ENCODE measurements around the gene NDUFS6. TPM values are rescaled to one million over a fixed set of nuclear protein-coding genes. Genes with fewer than 3 reads are reported as not detected.

NDUFS6 gene
- total and polyA plus RNA-seq, 10 donors, result 18.2 to 74.2 (median 29.2) TPM

- Histone ChIP-seq H3K27me3 (replicated peaks in 1 of 7) (no peaks in the 10 kb centered on the region), H3K9me3 (no peaks in the 10 kb centered on the region), H3K4me3 (no peak overlapping the region), H3K27ac (no peak overlapping the region), H3K4me1 (no peaks in the 10 kb centered on the region), H3K36me3 (peaks cover 0 to 86% (median 52%) of the 10 kb centered on the region in 6 donors)
- intact Hi-C loops (cut with DNase I; ENCODE audit: low total_unique reads), result no loop called here
- 81 to 97% (median 96%) methylated on average over 12 of the region's 12 CpGs for WGBS, 5 donors
- no peak for TF ChIP-seq POLR2A (IDR thresholded peaks at IDR 0.05)
- peak in 1 of 3 donors; percentile 19 for TF ChIP-seq POLR2AphosphoS5 (IDR thresholded peaks at IDR 0.05)
- TF ChIP-seq CTCF (IDR thresholded peaks at IDR 0.05 in 8 of 11, conservative IDR thresholded peaks at IDR 0.05 in 3 of 11), result no peak
- DNase-seq, result peak; percentile 49
Observed at GRCh38 chr5:1823381-1824034, 22.3 kb downstream of the NDUFS6 start.

DNA sequence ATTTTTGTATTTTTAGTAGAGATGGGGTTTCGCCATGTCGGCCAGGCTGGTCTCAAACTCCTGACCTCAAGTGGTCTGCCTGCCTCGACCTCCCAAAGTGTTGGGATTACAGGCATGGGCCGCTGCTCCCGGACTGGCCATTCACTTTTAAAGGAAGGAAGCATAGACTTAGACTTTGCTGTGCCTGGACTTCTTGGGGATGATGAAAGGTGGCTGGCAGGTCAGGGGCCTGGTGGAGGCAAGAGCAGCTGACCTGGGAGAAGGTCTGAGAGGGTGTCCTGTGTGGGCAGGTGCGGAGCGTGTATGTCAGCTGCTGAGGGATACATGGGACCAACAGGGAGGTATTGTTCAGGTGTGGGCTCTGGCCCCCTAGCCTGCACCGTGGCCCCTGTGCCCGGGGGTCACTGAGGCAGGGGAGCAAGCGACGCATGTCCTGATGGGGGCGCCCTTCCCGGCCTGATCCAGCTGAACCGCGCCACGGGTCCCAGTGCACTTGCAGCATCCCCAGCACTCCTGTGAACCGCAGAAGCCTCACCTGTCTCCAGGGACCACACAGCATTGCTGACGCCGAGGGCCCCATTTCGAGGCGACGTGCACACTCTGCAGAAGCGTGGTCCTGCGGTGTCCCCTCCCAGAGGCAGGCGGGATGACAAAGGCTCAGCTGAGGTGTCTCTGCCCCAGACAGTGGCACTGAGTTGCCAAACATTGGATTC, 23.1 kb downstream of the NDUFS6 start:
- H3K4me1 ChIP-seq, result no peaks in the 10 kb centered on the region
- H3K27me3 ChIP-seq (replicated peaks in 1 of 7), result no peaks in the 10 kb centered on the region
- intact Hi-C loops (cut with DNase I; ENCODE audit: low total_unique reads), result no loop called here
- no peak overlapping the region for H3K4me3 ChIP-seq
- H3K36me3 ChIP-seq, result peaks cover 0 to 79% (median 44%) of the 10 kb centered on the region in 6 donors
- no peaks in the 10 kb centered on the region for H3K9me3 ChIP-seq
- TF ChIP-seq POLR2A (IDR thresholded peaks at IDR 0.05) (no peak), CTCF (IDR thresholded peaks at IDR 0.05 in 8 of 11, conservative IDR thresholded peaks at IDR 0.05 in 3 of 11) (no peak), POLR2AphosphoS5 (IDR thresholded peaks at IDR 0.05) (peak in 1 of 3 donors; percentile 24)
- peak; percentile 45 for DNase-seq
- WGBS, 5 donors, result 93 to 98% (median 94%) methylated on average over 22 to 25 of the region's 25 CpGs
- H3K27ac ChIP-seq, result no peak overlapping the region

DNA sequence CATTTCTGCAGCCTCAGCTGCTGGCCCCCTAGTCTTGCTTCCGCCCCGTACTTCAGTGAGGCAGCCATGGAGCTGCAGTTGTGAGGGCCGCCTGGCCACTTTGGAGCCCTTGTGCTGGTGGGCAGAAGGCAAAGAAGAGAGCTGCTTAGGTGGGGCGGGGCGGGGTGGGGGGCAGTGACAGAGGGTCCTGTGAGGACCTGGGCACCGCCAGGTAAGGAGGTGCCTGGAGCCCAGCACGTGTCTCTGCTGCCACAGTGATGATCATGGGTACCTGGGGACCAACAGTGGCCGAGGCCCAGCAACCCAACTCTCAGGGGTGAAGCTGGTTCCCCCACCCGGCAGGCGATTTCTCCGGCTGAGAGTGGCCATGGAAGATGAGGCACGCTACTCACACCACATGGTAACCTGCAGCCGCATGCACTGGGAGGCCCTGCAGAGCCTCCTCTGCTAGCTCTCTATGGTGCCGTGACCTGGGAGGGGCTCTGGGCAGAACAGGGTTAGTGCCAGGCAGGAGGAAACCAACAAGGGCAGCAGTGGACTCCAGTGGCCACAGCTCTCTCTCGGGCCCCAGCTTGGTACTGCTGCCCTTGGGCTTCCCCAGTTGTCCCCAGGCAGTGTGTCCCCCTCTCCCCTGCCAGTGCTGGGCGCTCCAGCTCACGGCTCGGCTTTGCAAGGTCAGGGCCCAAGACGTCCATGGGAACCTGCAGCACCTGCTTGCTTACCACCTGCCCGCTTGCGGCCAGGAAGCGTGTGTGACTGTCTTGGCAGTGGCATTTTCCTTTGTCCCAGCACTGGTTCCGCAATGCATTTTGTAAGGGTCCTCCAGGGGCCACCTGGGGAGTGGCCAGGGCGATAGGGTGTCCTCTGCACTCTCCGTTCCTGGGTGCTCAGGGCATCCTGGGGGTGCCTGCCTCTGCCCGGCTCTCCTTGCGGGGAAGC, 24.0 kb downstream of the NDUFS6 start:
- no peak overlapping the region for H3K27ac ChIP-seq
- H3K27me3 ChIP-seq (replicated peaks in 1 of 7), result no peaks in the 10 kb centered on the region
- intact Hi-C loops (cut with DNase I; ENCODE audit: low total_unique reads), result no loop called here
- H3K9me3 ChIP-seq, result no peaks in the 10 kb centered on the region
- H3K4me1 ChIP-seq, result no peaks in the 10 kb centered on the region
- DNase-seq, result peak; percentile 71
- H3K4me3 ChIP-seq, result no peak overlapping the region
- WGBS, 5 donors, result 95 to 97% (median 96%) methylated on average over 21 to 27 of the region's 27 CpGs
- peak in 1 of 3 donors; percentile 7 for TF ChIP-seq POLR2AphosphoS5 (IDR thresholded peaks at IDR 0.05)
- no peak for TF ChIP-seq POLR2A (IDR thresholded peaks at IDR 0.05)
- peaks cover 0 to 72% (median 36%) of the 10 kb centered on the region in 6 donors for H3K36me3 ChIP-seq

- 87 to 92% (median 89%) methylated on average over 21 to 26 of the region's 26 CpGs for WGBS, 5 donors
- no peak overlapping the region for H3K27ac ChIP-seq
- H3K36me3 ChIP-seq, result peaks cover 0 to 61% (median 24%) of the 10 kb centered on the region in 6 donors
- peaks cover 0 to under 1% (median 0%) of the 10 kb centered on the region in 7 donors for H3K27me3 ChIP-seq (replicated peaks in 1 of 7)
- TF ChIP-seq POLR2AphosphoS5 (IDR thresholded peaks at IDR 0.05), result peak in 1 of 3 donors; percentile 32
- TF ChIP-seq POLR2A (IDR thresholded peaks at IDR 0.05), result no peak
- no peaks in the 10 kb centered on the region for H3K9me3 ChIP-seq
- peak; percentile 69 for DNase-seq
- no peak overlapping the region for H3K4me3 ChIP-seq
- intact Hi-C loops (cut with DNase I; ENCODE audit: low total_unique reads), result no loop called here
- H3K4me1 ChIP-seq, result no peaks in the 10 kb centered on the region
Observed at GRCh38 chr5:1826235-1826980, 25.2 kb downstream of the NDUFS6 start.
